T-cell (primary cell): Measurements from ENCODE around the gene HRC. TPM values are rescaled to one million over a fixed set of nuclear protein-coding genes. Genes with fewer than 3 reads are reported as not detected.
A peak's percentile ranks its signal among the peaks of the same experiment; 100 is the strongest.

ENCODE experiments used
- ATAC-seq, 4 experiments: fragments of 200-7000 bp in 3 of 4; fragments of 150-1000 bp in 1 of 4; cut with Tn5 transposase; replicated peaks in 1 of 4; 1 replicate in 3 of 4; 2 replicates in 1 of 4; pipeline ENCODE4 v1.10.0; 2021; ENCODE audit warnings: moderate library complexity in 3 of 4, mild to moderate bottlenecking in 2 of 4, moderate number of reproducible peaks in 1 of 4
- CTCF ChIA-PET, 2 donors: fragments of 300-600 bp; sonication (Branson Sonifier 250); formaldehyde crosslinking; loops; one replicate each; lab custom pipeline; 2022; ENCODE audit warnings: antibody characterized with exemption in 2 of 2; lab: Charles Lee
- POLR2A ChIA-PET, 2 donors: fragments of 300-600 bp; sonication (Branson Sonifier 250); formaldehyde crosslinking; loops; one replicate each; lab custom pipeline; 2022; ENCODE audit warnings: antibody characterized with exemption in 2 of 2; lab: Charles Lee
- DNase-seq, 35 experiments: peaks; one replicate each; pipeline versions ENCODE4 v3.0.0 to v3.0.0-alpha.2; 2013 to 2023
- H3K27ac ChIP-seq: one replicate; pipeline ENCODE4 v1.5.1; 2013; ENCODE audit warnings: low read length
- H3K27me3 ChIP-seq, 2 experiments: replicated peaks in 1 of 2; 1 replicate in 1 of 2; 2 replicates in 1 of 2; pipeline versions ENCODE4 v1.6.1 to v1.7.0; 2013; ENCODE audit warnings: low read length in 1 of 2, mixed read lengths in 1 of 2; ENCODE audit not compliant: control insufficient read depth in 2 of 2, insufficient read depth in 2 of 2; ENCODE audit errors: extremely low read depth in 1 of 2
- H3K36me3 ChIP-seq, 2 donors: 1 replicate in 1 of 2; 2 replicates in 1 of 2; pipeline versions ENCODE4 v1.6.1 to v1.7.0; 2013; ENCODE audit warnings: low read length in 1 of 2; ENCODE audit not compliant: control insufficient read depth in 2 of 2, insufficient read depth in 1 of 2; ENCODE audit errors: extremely low read depth in 1 of 2
- H3K4me1 ChIP-seq, 2 experiments: 1 replicate in 1 of 2; 2 replicates in 1 of 2; pipeline versions ENCODE4 v1.6.1 to v1.7.0; 2013; ENCODE audit warnings: low read length in 2 of 2, mixed read lengths in 1 of 2; ENCODE audit not compliant: insufficient read depth in 2 of 2, control insufficient read depth in 1 of 2; ENCODE audit errors: extremely low read depth in 1 of 2
- H3K4me3 ChIP-seq, 2 donors: 1 replicate in 1 of 2; 2 replicates in 1 of 2; pipeline versions ENCODE4 v1.5.1 to v1.7.0; 2013; ENCODE audit warnings: mild to moderate bottlenecking in 2 of 2, low read length in 1 of 2, moderate library complexity in 1 of 2; ENCODE audit not compliant: control insufficient read depth in 1 of 2; ENCODE audit errors: extremely low read depth in 1 of 2
- H3K9me3 ChIP-seq: 2 replicates; pipeline ENCODE4 v1.7.0; 2013
- H3K27ac Mint-ChIP-seq, 2 donors: one replicate each; pipeline ENCODE4 v1.8.0; 2020 to 2021; ENCODE audit warnings: mild to moderate bottlenecking in 2 of 2, mixed read lengths in 2 of 2
- H3K27me3 Mint-ChIP-seq, 2 donors: one replicate each; pipeline ENCODE4 v1.8.0; 2021 to 2022; ENCODE audit warnings: mixed read lengths in 2 of 2
- H3K36me3 Mint-ChIP-seq: one replicate; pipeline ENCODE4 v1.8.0; 2021; ENCODE audit warnings: mixed read lengths
- H3K4me1 Mint-ChIP-seq, 3 donors: one replicate each; pipeline ENCODE4 v1.8.0; 2020 to 2022; ENCODE audit warnings: mixed read lengths in 3 of 3, mild to moderate bottlenecking in 1 of 3
- H3K4me3 Mint-ChIP-seq, 3 donors: one replicate each; pipeline ENCODE4 v1.8.0; 2020 to 2022; ENCODE audit warnings: mild to moderate bottlenecking in 3 of 3, mixed read lengths in 3 of 3, moderate library complexity in 3 of 3
- H3K9me3 Mint-ChIP-seq, 3 donors: one replicate each; pipeline ENCODE4 v1.8.0; 2020 to 2022; ENCODE audit warnings: mixed read lengths in 3 of 3
- WGBS: methylation state at CpG from one replicate; pipeline ENCODE4 v1.1.5; 2013; ENCODE audit warnings: missing lambda C conversion rate; ENCODE audit not compliant: insufficient coverage; 5-methylcytosine and 5-hydroxymethylcytosine counted together
- total RNA-seq, 35 experiments: library from RNA in 6 of 35; stranded (reverse) in 6 of 35; fragments of 120-200 nt in 1 of 35; gene quantifications; one replicate each; pipeline versions ENCODE4 v1.2.1 to v1.2.4 and lab custom pipeline; 2013 to 2026

The HRC gene
- total RNA-seq, 5 donors from 2014 or later (not counting 1 experiment from before 2014, with no cell fraction given): not detected

GRCh38 chr19:49165111-49165750 is 10.0 kb upstream of the HRC start:
- no peaks in the 10 kb centered on the region for H3K4me1 ChIP-seq
- no peaks in the 10 kb centered on the region for H3K36me3 Mint-ChIP-seq
- H3K36me3 ChIP-seq: no peaks in the 10 kb centered on the region
- no peak for DNase-seq
- H3K9me3 ChIP-seq: no peaks in the 10 kb centered on the region
- H3K4me3 ChIP-seq: no peak overlapping the region
- POLR2A ChIA-PET: no interaction called here
- no peak overlapping the region for H3K27ac ChIP-seq
- no peak overlapping the region for H3K4me3 Mint-ChIP-seq
- no peaks in the 10 kb centered on the region for H3K9me3 Mint-ChIP-seq
- H3K27me3 ChIP-seq: peaks cover 0 to 42% of the 10 kb centered on the region in 2 experiments
- no peak for ATAC-seq
- CTCF ChIA-PET: no interaction called here
- H3K4me1 Mint-ChIP-seq: no peaks in the 10 kb centered on the region
- H3K27me3 Mint-ChIP-seq: peaks cover 20 to 23% of the 10 kb centered on the region in 2 donors
- 87% methylated on average over 13 of the region's 24 CpGs for WGBS
- H3K27ac Mint-ChIP-seq: no peak overlapping the region

DNA sequence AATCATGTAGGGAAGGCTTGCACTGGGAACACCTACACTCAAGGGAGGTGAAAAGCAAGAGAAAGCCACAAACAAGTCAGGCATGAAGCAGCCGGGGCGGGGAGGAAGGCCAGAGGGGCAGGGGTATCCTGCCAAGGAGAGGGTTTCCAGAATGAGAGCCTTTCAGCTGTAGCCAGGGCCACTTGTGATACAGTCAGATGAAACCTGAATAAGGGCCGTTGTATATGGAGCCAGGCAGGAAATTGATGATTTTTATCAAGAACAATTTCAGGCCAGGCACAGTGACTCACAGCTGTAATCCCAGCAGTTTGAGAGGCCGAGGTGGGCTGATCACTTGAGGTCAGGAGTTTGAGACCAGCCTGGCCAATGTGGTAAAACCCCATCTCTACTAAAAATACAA is 6.8 kb upstream of the HRC start:
- H3K9me3 ChIP-seq: no peaks in the 10 kb centered on the region
- no peaks in the 10 kb centered on the region for H3K36me3 Mint-ChIP-seq
- H3K4me1 ChIP-seq: peaks cover 2 to 12% of the 10 kb centered on the region in 2 experiments
- H3K9me3 Mint-ChIP-seq: no peaks in the 10 kb centered on the region
- ATAC-seq: no peak
- peaks cover 3 to 58% of the 10 kb centered on the region in 2 experiments for H3K27me3 ChIP-seq
- H3K4me3 ChIP-seq: no peak overlapping the region
- H3K36me3 ChIP-seq: no peaks in the 10 kb centered on the region
- H3K27ac ChIP-seq: no peak overlapping the region
- H3K27me3 Mint-ChIP-seq: peaks cover 40 to 43% of the 10 kb centered on the region in 2 donors
- no peak overlapping the region for H3K4me3 Mint-ChIP-seq
- H3K4me1 Mint-ChIP-seq: peaks cover 6 to 9% (median 8%) of the 10 kb centered on the region in 3 donors
- no peak overlapping the region for H3K27ac Mint-ChIP-seq
- WGBS: 52% methylated on average over 4 of the region's 4 CpGs
- ChIA-PET POLR2A (no interaction called here), CTCF (no interaction called here)
- no peak for DNase-seq

DNA sequence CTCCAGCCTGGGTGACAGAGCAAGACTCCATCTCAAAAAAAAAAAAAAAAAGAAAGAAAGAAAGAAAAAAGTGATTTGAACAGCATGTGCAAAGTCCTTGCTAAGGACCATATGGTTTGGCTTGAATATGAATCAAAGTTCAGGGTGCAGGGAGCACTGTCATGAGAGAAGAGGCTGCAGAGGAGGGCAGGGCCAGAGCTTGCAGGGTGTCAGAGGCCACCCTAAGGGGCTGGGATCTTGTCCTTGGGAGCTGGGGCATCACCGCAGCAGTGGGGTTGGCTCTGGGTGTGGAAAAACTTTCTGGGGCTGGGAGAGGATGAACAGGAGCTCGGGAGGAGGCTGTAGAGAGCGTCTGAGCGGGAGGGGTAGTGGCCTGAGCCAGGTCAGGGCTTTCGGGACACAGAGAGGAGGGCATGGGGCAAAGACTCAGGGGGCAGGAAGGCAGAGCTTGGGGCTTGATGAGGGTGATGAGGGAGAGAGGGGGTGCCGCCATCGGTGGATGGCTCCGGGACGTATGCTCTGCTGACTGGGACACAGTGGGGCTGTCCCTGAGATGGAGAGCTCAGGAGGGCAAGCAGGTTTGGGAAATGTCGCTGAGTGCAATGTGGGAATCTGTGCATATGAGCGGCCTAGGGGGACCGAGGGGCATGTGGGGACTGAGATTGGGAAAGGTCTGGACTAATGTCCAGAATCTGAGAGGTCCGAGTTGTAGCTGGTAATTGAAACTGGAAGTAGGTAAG is 5.4 kb upstream of the HRC start:
- peaks cover 6 to 9% (median 8%) of the 10 kb centered on the region in 3 donors for H3K4me1 Mint-ChIP-seq
- H3K27ac Mint-ChIP-seq: no peak overlapping the region
- Histone ChIP-seq H3K4me3 (no peak overlapping the region), H3K4me1 (peaks cover 2 to 12% of the 10 kb centered on the region in 2 experiments), H3K36me3 (no peaks in the 10 kb centered on the region), H3K27me3 (peaks cover 3 to 60% of the 10 kb centered on the region in 2 experiments), H3K9me3 (no peaks in the 10 kb centered on the region), H3K27ac (no peak overlapping the region)
- H3K36me3 Mint-ChIP-seq: no peaks in the 10 kb centered on the region
- POLR2A ChIA-PET: no interaction called here
- no peak overlapping the region for H3K4me3 Mint-ChIP-seq
- no peak for ATAC-seq
- no peak for DNase-seq
- 86% methylated on average over 12 of the region's 13 CpGs for WGBS
- H3K27me3 Mint-ChIP-seq: peaks cover 40 to 45% of the 10 kb centered on the region in 2 donors
- no peaks in the 10 kb centered on the region for H3K9me3 Mint-ChIP-seq
- CTCF ChIA-PET: no interaction called here

GRCh38 chr19:49157445-49158224 is 2.4 kb upstream of the HRC start, which contains the start of gene TRPM4:
TRPM4 (plus strand) TSS chr19:49157792; CDS start chr19:49157867, 75 bp downstream.
- WGBS: 4% methylated on average over 25 of the region's 41 CpGs

GRCh38 chr19:49155820-49156346 is 687 bp upstream of the HRC start:
- H3K4me3 ChIP-seq: no peak overlapping the region
- peaks cover 12 to 18% (median 14%) of the 10 kb centered on the region in 3 donors for H3K4me1 Mint-ChIP-seq
- H3K36me3 Mint-ChIP-seq: no peaks in the 10 kb centered on the region
- H3K27ac ChIP-seq: no peak overlapping the region
- H3K9me3 ChIP-seq: no peaks in the 10 kb centered on the region
- H3K36me3 ChIP-seq: no peaks in the 10 kb centered on the region
- peaks cover 0 to 8% (median 0%) of the 10 kb centered on the region in 3 donors for H3K9me3 Mint-ChIP-seq
- ATAC-seq: no peak
- no peak overlapping the region for H3K27ac Mint-ChIP-seq
- POLR2A ChIA-PET: no interaction called here
- WGBS: 41% methylated on average over 2 of the region's 4 CpGs
- H3K4me3 Mint-ChIP-seq: no peak overlapping the region
- peaks cover 6 to 23% of the 10 kb centered on the region in 2 experiments for H3K4me1 ChIP-seq
- CTCF ChIA-PET: no interaction called here
- peaks cover 72 to 80% of the 10 kb centered on the region in 2 donors for H3K27me3 Mint-ChIP-seq
- DNase-seq: no peak
- peaks cover 11 to 88% of the 10 kb centered on the region in 2 experiments for H3K27me3 ChIP-seq

More at GRCh38 chr19:49157445-49158224, 2.4 kb upstream of the HRC start, which contains the start of gene TRPM4:
- H3K4me3 Mint-ChIP-seq: peak within 1 kb of the TSS; percentile 42 to 62 (median 44)
- H3K4me1 Mint-ChIP-seq: peaks cover 6 to 9% (median 8%) of the 10 kb centered on the region in 3 donors
- ChIA-PET CTCF (no interaction called here), POLR2A (no interaction called here)
- Histone ChIP-seq H3K9me3 (no peaks in the 10 kb centered on the region), H3K27me3 (peaks cover 5 to 85% of the 10 kb centered on the region in 2 experiments), H3K27ac (no peak within 1 kb of the TSS), H3K4me1 (peaks cover 2 to 12% of the 10 kb centered on the region in 2 experiments), H3K4me3 (peak within 1 kb of the TSS in 1 of 2 donors; percentile 2), H3K36me3 (no peaks in the 10 kb centered on the region)
- peak in 12 of 35 experiments; percentile 21 to 44 (median 32) for DNase-seq
- no peaks in the 10 kb centered on the region for H3K36me3 Mint-ChIP-seq
- peaks cover 65 to 70% of the 10 kb centered on the region in 2 donors for H3K27me3 Mint-ChIP-seq
- peaks cover 0 to 8% (median 0%) of the 10 kb centered on the region in 3 donors for H3K9me3 Mint-ChIP-seq
- peak; percentile 46 to 78 (median 63) for ATAC-seq
- peak within 1 kb of the TSS in 1 of 2 donors; percentile 71 for H3K27ac Mint-ChIP-seq
